ENCODE data around the gene ARL6IP1. TPM values are rescaled to one million over a fixed set of nuclear protein-coding genes. Genes with fewer than 3 reads are reported as not detected.

ARL6IP1 gene
- total and polyA plus RNA-seq, 2 of the 4 experiments (the other 2 are of a cell fraction): 78.1 to 190 TPM

DNA sequence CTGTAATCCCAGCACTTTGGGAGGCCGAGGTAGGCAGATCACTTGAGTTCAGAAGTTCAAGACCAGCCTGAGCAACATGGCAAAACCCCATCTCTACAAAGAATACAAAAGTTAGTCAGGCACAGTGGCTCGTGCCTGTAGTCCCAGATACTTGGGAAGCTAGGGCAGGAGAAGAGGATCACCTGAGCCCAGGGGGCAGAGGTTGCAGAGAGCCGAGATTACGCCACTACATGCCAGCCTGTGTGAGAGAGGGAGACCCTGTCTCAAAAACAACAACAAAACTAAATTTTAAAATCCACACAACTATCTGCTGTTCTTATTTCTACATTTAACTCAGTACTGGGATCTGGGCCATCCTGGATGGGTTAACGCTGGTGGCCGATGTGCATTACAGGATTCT, 41.2 kb upstream of the ARL6IP1 start:
- H2AK9ac ChIP-seq (replicated peaks; ENCODE audit: low read depth, low read length, poor library complexity): no peak overlapping the region
- H3K4ac ChIP-seq (ENCODE audit: low read depth, low read length): no peak overlapping the region
- no peak overlapping the region for H4K91ac ChIP-seq (ENCODE audit: insufficient read depth, low read depth, low read length)
- DNase-seq (no peak), ATAC-seq (ENCODE audit: low read depth) (no peak)
- H4K20me1 ChIP-seq (ENCODE audit: insufficient read depth, low read length): no peaks in the 10 kb centered on the region
- TF ChIP-seq, protein P1, sequence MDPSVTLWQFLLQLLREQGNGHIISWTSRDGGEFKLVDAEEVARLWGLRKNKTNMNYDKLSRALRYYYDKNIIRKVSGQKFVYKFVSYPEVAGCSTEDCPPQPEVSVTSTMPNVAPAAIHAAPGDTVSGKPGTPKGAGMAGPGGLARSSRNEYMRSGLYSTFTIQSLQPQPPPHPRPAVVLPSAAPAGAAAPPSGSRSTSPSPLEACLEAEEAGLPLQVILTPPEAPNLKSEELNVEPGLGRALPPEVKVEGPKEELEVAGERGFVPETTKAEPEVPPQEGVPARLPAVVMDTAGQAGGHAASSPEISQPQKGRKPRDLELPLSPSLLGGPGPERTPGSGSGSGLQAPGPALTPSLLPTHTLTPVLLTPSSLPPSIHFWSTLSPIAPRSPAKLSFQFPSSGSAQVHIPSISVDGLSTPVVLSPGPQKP (IDR thresholded peaks at IDR 0.05; ENCODE audit: borderline replicate concordance, low read depth, low read length): no peak
- TF ChIP-seq CEBPB (IDR thresholded peaks at IDR 0.05; ENCODE audit: low read depth, low read length) (no peak), RFX5 (IDR thresholded peaks at IDR 0.05; ENCODE audit: low read depth, low read length) (no peak), RCOR1 (IDR thresholded peaks at IDR 0.05; ENCODE audit: insufficient replicate concordance, low read length) (no peak), BHLHE40 (IDR thresholded peaks at IDR 0.05; ENCODE audit: low read depth, low read length) (no peak), SMC3 (IDR thresholded peaks at IDR 0.05; ENCODE audit: low read depth, low read length) (no peak), NFE2L2 (IDR thresholded peaks at IDR 0.05; ENCODE audit: low read depth, low read length) (no peak), MXI1 (IDR thresholded peaks at IDR 0.05; ENCODE audit: borderline replicate concordance, low read depth, low read length) (no peak), RAD21 (IDR thresholded peaks at IDR 0.05; ENCODE audit: low read length) (no peak), POLR2A (IDR thresholded peaks at IDR 0.05; ENCODE audit: low read depth, low read length) (no peak), FOS (IDR thresholded peaks at IDR 0.05; ENCODE audit: low read depth, low read length) (no peak), CHD1 (IDR thresholded peaks at IDR 0.05; ENCODE audit: low read depth, low read length) (no peak), MAZ (IDR thresholded peaks at IDR 0.05; ENCODE audit: borderline replicate concordance, low read depth, low read length) (no peak)
- TF ChIP-seq, protein P2, sequence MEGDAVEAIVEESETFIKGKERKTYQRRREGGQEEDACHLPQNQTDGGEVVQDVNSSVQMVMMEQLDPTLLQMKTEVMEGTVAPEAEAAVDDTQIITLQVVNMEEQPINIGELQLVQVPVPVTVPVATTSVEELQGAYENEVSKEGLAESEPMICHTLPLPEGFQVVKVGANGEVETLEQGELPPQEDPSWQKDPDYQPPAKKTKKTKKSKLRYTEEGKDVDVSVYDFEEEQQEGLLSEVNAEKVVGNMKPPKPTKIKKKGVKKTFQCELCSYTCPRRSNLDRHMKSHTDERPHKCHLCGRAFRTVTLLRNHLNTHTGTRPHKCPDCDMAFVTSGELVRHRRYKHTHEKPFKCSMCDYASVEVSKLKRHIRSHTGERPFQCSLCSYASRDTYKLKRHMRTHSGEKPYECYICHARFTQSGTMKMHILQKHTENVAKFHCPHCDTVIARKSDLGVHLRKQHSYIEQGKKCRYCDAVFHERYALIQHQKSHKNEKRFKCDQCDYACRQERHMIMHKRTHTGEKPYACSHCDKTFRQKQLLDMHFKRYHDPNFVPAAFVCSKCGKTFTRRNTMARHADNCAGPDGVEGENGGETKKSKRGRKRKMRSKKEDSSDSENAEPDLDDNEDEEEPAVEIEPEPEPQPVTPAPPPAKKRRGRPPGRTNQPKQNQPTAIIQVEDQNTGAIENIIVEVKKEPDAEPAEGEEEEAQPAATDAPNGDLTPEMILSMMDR (conservative IDR thresholded peaks at IDR 0.05; ENCODE audit: low read depth, low read length): no peak
- TF ChIP-seq, protein P3, sequence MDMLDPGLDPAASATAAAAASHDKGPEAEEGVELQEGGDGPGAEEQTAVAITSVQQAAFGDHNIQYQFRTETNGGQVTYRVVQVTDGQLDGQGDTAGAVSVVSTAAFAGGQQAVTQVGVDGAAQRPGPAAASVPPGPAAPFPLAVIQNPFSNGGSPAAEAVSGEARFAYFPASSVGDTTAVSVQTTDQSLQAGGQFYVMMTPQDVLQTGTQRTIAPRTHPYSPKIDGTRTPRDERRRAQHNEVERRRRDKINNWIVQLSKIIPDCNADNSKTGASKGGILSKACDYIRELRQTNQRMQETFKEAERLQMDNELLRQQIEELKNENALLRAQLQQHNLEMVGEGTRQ (IDR thresholded peaks at IDR 0.05; ENCODE audit: low read depth, low read length): no peak
- no peak overlapping the region for H3K27ac ChIP-seq (ENCODE audit: insufficient read depth, low read length)
- ChIA-PET CTCF (interaction anchor here (0.5 kb wide), 1 partner anchor 92 kb away, joined by 3 read pairs; no protein-coding TSS in a partner anchor), POLR2A (ENCODE audit: unreplicated experiment) (no interaction called here)
- no peaks in the 10 kb centered on the region for H3K27me3 ChIP-seq (ENCODE audit: control insufficient read depth, insufficient read depth, low read length)
- H3K14ac ChIP-seq (replicated peaks; ENCODE audit: low read depth, low read length): no peak overlapping the region
- H2AK5ac ChIP-seq (ENCODE audit: low read depth, low read length): no peak overlapping the region
- no peak overlapping the region for H2BK15ac ChIP-seq (ENCODE audit: low read depth, low read length)
- in situ Hi-C loops (cut with MboI; ENCODE audit: low sequenced_read_pairs): no loop called here
- no peak overlapping the region for H2AFZ ChIP-seq (replicated peaks; ENCODE audit: low read length, poor library complexity)
- H3K9me3 ChIP-seq (ENCODE audit: control insufficient read depth, insufficient read depth, low read length): no peaks in the 10 kb centered on the region
- no peak overlapping the region for H3K4me2 ChIP-seq (ENCODE audit: low read depth, low read length)
- peaks cover 16 to 17% of the 10 kb centered on the region in 2 experiments; a peak in 3 of 4 replicates for H3K79me1 ChIP-seq (ENCODE audit: low read depth in 1 of 2, low read length in 2 of 2)
- no peak overlapping the region for H3K56ac ChIP-seq (ENCODE audit: extremely low read depth, insufficient read depth, low read length)
- H2BK20ac ChIP-seq (ENCODE audit: low read depth, low read length): no peak overlapping the region
- no TSS peak for BruUV-seq (replicated peaks)
- H4K8ac ChIP-seq (ENCODE audit: low read depth in 2 of 2, low read length in 2 of 2): no peak overlapping the region
- no peak overlapping the region for H4K5ac ChIP-seq (ENCODE audit: low read depth, low read length)
- H2BK5ac ChIP-seq (ENCODE audit: low read depth, low read length, poor library complexity, severe bottlenecking): no peak overlapping the region
- H3K9me1 ChIP-seq (ENCODE audit: insufficient read depth, low read length): no peaks in the 10 kb centered on the region
- intact Hi-C loops (cut with micrococcal nuclease): no loop called here
- peaks cover 45% of the 10 kb centered on the region for H3K36me3 ChIP-seq (ENCODE audit: control insufficient read depth, insufficient read depth, low read length)
- no peak overlapping the region for H3K23ac ChIP-seq (ENCODE audit: low read depth, low read length)
- dilution Hi-C loops (cut with HindIII; ENCODE audit: low sequenced_read_pairs, unreplicated experiment): no loop called here
- no peak overlapping the region for H3K4me3 ChIP-seq (ENCODE audit: insufficient read depth, low read depth, low read length)
- H3K9ac ChIP-seq (ENCODE audit: low read depth, low read length): no peak overlapping the region
- H3K4me1 ChIP-seq (ENCODE audit: control insufficient read depth, insufficient read depth, low read length): no peaks in the 10 kb centered on the region
- H2BK120ac ChIP-seq (ENCODE audit: low read depth, low read length): no peak overlapping the region
- no CpG with 5 or more reads among the region's 6 CpGs for WGBS, 2 experiments (ENCODE audit: extremely low coverage in 2 of 2, insufficient read length in 1 of 2)
- no peak overlapping the region for H3K18ac ChIP-seq (ENCODE audit: low read depth, low read length)
